GM19463 (cell line): ENCODE results near the gene EAF1.
"Not testable (repeated sequence)": the region's sequence is repeated elsewhere in the genome, so short reads cannot be mapped to it uniquely, and the experiment has no call there.

Experiments used
- ATAC-seq: cut with Tn5 transposase; IDR thresholded peaks from one replicate; pipeline ENCODE4 v1.9.1; 2021; ENCODE audit warnings: mild to moderate bottlenecking, moderate library complexity; ENCODE audit not compliant: unreplicated experiment

The EAF1 gene

DNA sequence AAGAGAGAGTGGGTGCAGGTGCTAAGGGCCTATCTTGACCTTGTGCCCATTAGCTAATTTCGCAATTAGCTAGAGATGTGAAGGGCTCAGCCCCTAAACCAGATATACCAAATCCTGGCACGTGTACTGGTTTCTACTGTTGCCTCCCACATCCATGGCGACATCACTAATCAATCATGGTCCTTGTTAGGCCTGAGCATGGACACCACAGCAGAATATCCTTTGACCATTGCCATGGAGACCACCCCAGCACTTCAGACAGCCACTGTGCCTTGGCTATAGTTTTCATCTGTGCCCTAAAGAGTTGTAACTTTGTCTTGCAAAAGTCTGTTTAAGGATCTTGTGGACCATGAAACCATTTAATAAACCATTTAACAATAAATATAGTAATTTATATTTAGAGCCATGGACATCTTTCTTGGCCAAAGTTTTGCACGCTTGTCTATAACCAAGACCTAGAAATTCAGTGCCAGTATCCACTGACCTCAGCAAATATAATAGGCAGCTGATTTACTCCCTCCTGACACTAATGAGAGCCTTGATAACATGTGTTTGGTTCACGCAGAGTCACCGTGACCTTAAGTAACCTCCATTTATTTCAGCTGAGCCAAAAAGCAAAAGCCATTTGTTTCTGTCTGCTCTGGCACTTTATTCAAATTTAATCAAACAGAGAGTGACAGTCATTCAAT, 50.7 kb downstream of the EAF1 start:
- no peak for ATAC-seq

GRCh38 chr3:15478640-15478979, 51.2 kb downstream of the EAF1 start:
- ATAC-seq = no peak

GRCh38 chr3:15479400-15480224, 52.2 kb downstream of the EAF1 start:
- no peak for ATAC-seq

- not testable (repeated sequence) for ATAC-seq
Measured at GRCh38 chr3:15484551-15484950, 57.2 kb downstream of the EAF1 start.

DNA sequence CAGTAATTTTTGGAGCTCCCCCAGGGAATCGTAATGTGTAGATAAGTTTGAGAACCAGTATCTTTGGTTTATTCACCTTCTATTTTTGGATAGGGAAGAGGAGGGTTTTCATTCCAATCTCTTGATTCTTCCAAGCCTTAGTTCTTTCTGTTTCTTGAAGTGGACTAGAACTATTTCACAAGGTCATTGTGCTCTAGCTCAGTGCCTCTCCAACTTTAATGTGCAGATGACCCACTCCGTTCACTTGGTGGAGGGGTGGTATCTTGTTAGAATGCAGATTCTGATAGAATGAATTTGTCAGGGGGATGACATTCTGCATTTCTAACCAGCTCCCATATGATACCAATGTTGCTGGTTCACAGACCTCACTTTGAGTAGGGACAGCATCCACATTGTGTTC, 58.6 kb downstream of the EAF1 start:
- no peak for ATAC-seq

DNA sequence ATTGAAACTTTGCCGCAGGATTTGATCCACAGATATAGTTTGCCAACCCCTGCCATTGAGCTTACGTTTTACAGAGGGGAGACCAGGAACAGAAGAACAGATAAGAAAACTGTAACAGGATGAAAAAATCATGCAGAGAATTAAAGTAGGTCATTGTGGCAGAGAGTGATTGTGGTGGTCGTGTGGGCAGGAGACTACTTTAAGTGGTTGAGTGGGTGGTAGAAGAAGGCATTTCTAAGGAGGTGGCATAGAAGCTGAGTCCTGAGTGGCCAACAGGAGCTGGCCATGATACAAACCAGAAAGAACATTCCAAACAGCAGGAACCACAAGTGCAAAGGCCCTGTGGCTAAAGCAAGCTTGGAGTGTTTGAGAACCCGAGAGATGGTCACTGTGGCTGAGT, 59.6 kb downstream of the EAF1 start:
- ATAC-seq = no peak

DNA sequence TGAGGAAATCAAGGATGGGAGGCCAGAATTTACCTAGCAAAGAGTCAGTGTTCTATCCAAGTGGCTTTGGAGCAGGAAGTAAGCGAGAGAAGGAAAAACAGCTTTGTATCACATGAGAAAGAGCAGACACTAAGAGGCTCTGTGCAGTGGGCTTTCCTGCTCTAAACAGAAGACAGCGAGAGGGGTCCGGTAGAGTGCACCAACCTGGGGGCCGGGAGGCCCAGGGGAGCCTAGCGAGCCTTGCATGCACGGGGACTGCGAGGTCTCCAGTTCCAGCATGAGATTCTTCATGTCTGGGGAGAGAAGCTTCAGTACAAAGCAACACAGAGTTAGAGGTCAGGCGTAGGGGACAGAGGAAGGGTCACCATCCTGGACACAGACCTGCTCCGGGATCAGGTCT, 60.6 kb downstream of the EAF1 start:
- ATAC-seq = no peak

DNA sequence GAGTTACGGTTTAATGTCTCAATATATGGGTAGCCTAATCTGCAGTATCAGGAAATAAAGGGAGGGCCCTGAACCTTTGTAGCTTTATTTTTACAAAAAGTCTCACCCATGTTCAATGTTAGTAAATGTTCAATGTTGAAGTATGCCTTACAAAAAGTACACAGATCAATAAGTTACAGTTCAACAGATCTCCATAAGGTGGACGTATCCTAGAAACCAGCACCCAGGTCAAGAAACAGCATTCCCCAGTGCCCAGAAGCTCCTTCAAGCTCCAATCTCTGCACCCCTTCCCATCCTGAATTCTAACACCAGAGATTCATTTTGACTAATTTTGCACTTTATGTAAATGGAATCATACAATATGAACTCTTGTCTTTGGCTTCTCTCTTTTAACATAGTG, 62.8 kb downstream of the EAF1 start:
- no peak for ATAC-seq

GRCh38 chr3:15491143-15491542, 63.7 kb downstream of the EAF1 start:
- ATAC-seq = no peak
